ENCODE data around the gene SH3D19. TPM values are rescaled to one million over a fixed set of nuclear protein-coding genes. Genes with fewer than 3 reads are reported as not detected.
"Not testable (repeated sequence)": the region's sequence is repeated elsewhere in the genome, so short reads cannot be mapped to it uniquely, and the experiment has no call there.

SH3D19 gene
- total RNA-seq, 1 experiment from 2014 or later, result not detected

DNA sequence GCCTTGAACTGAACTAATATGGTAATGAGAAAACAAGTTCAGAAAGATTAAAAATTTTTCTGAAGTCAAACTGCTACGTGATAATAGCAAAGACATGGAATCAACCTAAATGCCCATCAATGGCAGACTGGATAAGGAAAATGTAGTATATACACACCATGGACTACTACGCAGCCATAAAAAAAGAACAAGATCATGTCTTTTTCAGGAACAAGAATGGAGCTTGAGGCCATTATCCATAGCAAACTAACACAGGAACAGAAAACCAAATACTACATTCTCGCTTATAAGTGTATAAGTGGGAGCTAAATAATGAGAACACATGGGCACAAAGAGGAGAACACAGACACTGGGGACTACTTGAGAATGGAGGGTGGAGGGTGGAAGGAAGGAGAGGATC, 230.3 kb downstream of the SH3D19 start:
- Histone ChIP-seq H3K79me2 (ENCODE audit: low read length) (peaks cover 8% of the 10 kb centered on the region), H3K9ac (ENCODE audit: low read length) (no peak overlapping the region), H3K4me1 (ENCODE audit: low read length) (peaks cover 9% of the 10 kb centered on the region), H2AFZ (ENCODE audit: low read length) (no peak overlapping the region), H3K9me2 (replicated peaks; ENCODE audit: insufficient read depth, low read length) (no peaks in the 10 kb centered on the region), H3K27ac (ENCODE audit: low read length) (no peak overlapping the region), H3K27me3 (ENCODE audit: low read length) (no peaks in the 10 kb centered on the region), H3K9me3 (ENCODE audit: low read length) (no peaks in the 10 kb centered on the region), H3K4me2 (ENCODE audit: low read depth, low read length, poor library complexity, severe bottlenecking) (no peak overlapping the region), H3K36me3 (ENCODE audit: insufficient read depth, low read length) (peaks cover 5% of the 10 kb centered on the region), H3K4me3 (ENCODE audit: low read length) (no peak overlapping the region), H4K20me1 (ENCODE audit: insufficient read depth, low read depth, low read length) (peaks cover 6% of the 10 kb centered on the region)
- no peak for DNase-seq

- DNase-seq, result no peak
- no peaks in the 10 kb centered on the region for H3K9me3 ChIP-seq (ENCODE audit: low read length)
These were observed 231.1 kb downstream of the SH3D19 start for GRCh38 chr4:151094290-151094751.

GRCh38 chr4:151093203-151093602, 232.2 kb downstream of the SH3D19 start:
- no peaks in the 10 kb centered on the region for H3K79me2 ChIP-seq (ENCODE audit: low read length)
- no peaks in the 10 kb centered on the region for H3K9me2 ChIP-seq (replicated peaks; ENCODE audit: insufficient read depth, low read length)
- H3K4me1 ChIP-seq (ENCODE audit: low read length), result no peaks in the 10 kb centered on the region
- H3K4me3 ChIP-seq (ENCODE audit: low read length), result no peak overlapping the region
- no peak overlapping the region for H2AFZ ChIP-seq (ENCODE audit: low read length)
- no peak overlapping the region for H3K4me2 ChIP-seq (ENCODE audit: low read depth, low read length, poor library complexity, severe bottlenecking)
- H4K20me1 ChIP-seq (ENCODE audit: insufficient read depth, low read depth, low read length), result no peaks in the 10 kb centered on the region
- H3K9ac ChIP-seq (ENCODE audit: low read length), result no peak overlapping the region
- DNase-seq, result no peak
- H3K27me3 ChIP-seq (ENCODE audit: low read length), result no peaks in the 10 kb centered on the region
- H3K27ac ChIP-seq (ENCODE audit: low read length), result no peak overlapping the region
- no peaks in the 10 kb centered on the region for H3K9me3 ChIP-seq (ENCODE audit: low read length)
- H3K36me3 ChIP-seq (ENCODE audit: insufficient read depth, low read length), result no peaks in the 10 kb centered on the region

More at GRCh38 chr4:151094290-151094751, 231.1 kb downstream of the SH3D19 start:
- Histone ChIP-seq H3K4me2 (ENCODE audit: low read depth, low read length, poor library complexity, severe bottlenecking) (no peak overlapping the region), H3K79me2 (ENCODE audit: low read length) (no peaks in the 10 kb centered on the region), H3K27me3 (ENCODE audit: low read length) (no peaks in the 10 kb centered on the region), H3K27ac (ENCODE audit: low read length) (no peak overlapping the region), H2AFZ (ENCODE audit: low read length) (no peak overlapping the region), H3K4me1 (ENCODE audit: low read length) (peaks cover 9% of the 10 kb centered on the region), H3K9me2 (replicated peaks; ENCODE audit: insufficient read depth, low read length) (no peaks in the 10 kb centered on the region), H3K4me3 (ENCODE audit: low read length) (no peak overlapping the region), H4K20me1 (ENCODE audit: insufficient read depth, low read depth, low read length) (no peaks in the 10 kb centered on the region), H3K36me3 (ENCODE audit: insufficient read depth, low read length) (no peaks in the 10 kb centered on the region), H3K9ac (ENCODE audit: low read length) (no peak overlapping the region)

GRCh38 chr4:151092488-151092887, 232.9 kb downstream of the SH3D19 start:
- Histone ChIP-seq H3K4me3 (ENCODE audit: low read length) (no peak overlapping the region), H2AFZ (ENCODE audit: low read length) (no peak overlapping the region), H3K9me3 (ENCODE audit: low read length) (no peaks in the 10 kb centered on the region), H3K36me3 (ENCODE audit: insufficient read depth, low read length) (no peaks in the 10 kb centered on the region), H4K20me1 (ENCODE audit: insufficient read depth, low read depth, low read length) (no peaks in the 10 kb centered on the region), H3K79me2 (ENCODE audit: low read length) (no peaks in the 10 kb centered on the region), H3K4me1 (ENCODE audit: low read length) (no peaks in the 10 kb centered on the region), H3K27ac (ENCODE audit: low read length) (no peak overlapping the region), H3K9me2 (replicated peaks; ENCODE audit: insufficient read depth, low read length) (no peaks in the 10 kb centered on the region), H3K9ac (ENCODE audit: low read length) (no peak overlapping the region), H3K4me2 (ENCODE audit: low read depth, low read length, poor library complexity, severe bottlenecking) (no peak overlapping the region), H3K27me3 (ENCODE audit: low read length) (no peaks in the 10 kb centered on the region)
- no peak for DNase-seq

GRCh38 chr4:151091047-151091446, 234.4 kb downstream of the SH3D19 start:
- no peaks in the 10 kb centered on the region for H3K9me2 ChIP-seq (replicated peaks; ENCODE audit: insufficient read depth, low read length)
- H3K27ac ChIP-seq (ENCODE audit: low read length), result no peak overlapping the region
- no peaks in the 10 kb centered on the region for H4K20me1 ChIP-seq (ENCODE audit: insufficient read depth, low read depth, low read length)
- no peaks in the 10 kb centered on the region for H3K4me1 ChIP-seq (ENCODE audit: low read length)
- no peaks in the 10 kb centered on the region for H3K79me2 ChIP-seq (ENCODE audit: low read length)
- no peaks in the 10 kb centered on the region for H3K9me3 ChIP-seq (ENCODE audit: low read length)
- DNase-seq, result no peak
- H3K36me3 ChIP-seq (ENCODE audit: insufficient read depth, low read length), result no peaks in the 10 kb centered on the region
- no peak overlapping the region for H2AFZ ChIP-seq (ENCODE audit: low read length)
- H3K4me3 ChIP-seq (ENCODE audit: low read length), result no peak overlapping the region
- H3K9ac ChIP-seq (ENCODE audit: low read length), result no peak overlapping the region
- H3K27me3 ChIP-seq (ENCODE audit: low read length), result no peaks in the 10 kb centered on the region
- H3K4me2 ChIP-seq (ENCODE audit: low read depth, low read length, poor library complexity, severe bottlenecking), result no peak overlapping the region

GRCh38 chr4:151087467-151087866, 237.9 kb downstream of the SH3D19 start:
- H3K4me1 ChIP-seq (ENCODE audit: low read length), result no peaks in the 10 kb centered on the region
- no peak for DNase-seq
- no peaks in the 10 kb centered on the region for H3K27me3 ChIP-seq (ENCODE audit: low read length)
- H3K9me2 ChIP-seq (replicated peaks; ENCODE audit: insufficient read depth, low read length), result no peaks in the 10 kb centered on the region
- H2AFZ ChIP-seq (ENCODE audit: low read length), result no peak overlapping the region
- no peaks in the 10 kb centered on the region for H4K20me1 ChIP-seq (ENCODE audit: insufficient read depth, low read depth, low read length)
- no peaks in the 10 kb centered on the region for H3K79me2 ChIP-seq (ENCODE audit: low read length)
- no peaks in the 10 kb centered on the region for H3K9me3 ChIP-seq (ENCODE audit: low read length)
- H3K27ac ChIP-seq (ENCODE audit: low read length), result no peak overlapping the region
- H3K4me2 ChIP-seq (ENCODE audit: low read depth, low read length, poor library complexity, severe bottlenecking), result no peak overlapping the region
- H3K4me3 ChIP-seq (ENCODE audit: low read length), result no peak overlapping the region
- H3K36me3 ChIP-seq (ENCODE audit: insufficient read depth, low read length), result no peaks in the 10 kb centered on the region
- H3K9ac ChIP-seq (ENCODE audit: low read length), result no peak overlapping the region

DNA sequence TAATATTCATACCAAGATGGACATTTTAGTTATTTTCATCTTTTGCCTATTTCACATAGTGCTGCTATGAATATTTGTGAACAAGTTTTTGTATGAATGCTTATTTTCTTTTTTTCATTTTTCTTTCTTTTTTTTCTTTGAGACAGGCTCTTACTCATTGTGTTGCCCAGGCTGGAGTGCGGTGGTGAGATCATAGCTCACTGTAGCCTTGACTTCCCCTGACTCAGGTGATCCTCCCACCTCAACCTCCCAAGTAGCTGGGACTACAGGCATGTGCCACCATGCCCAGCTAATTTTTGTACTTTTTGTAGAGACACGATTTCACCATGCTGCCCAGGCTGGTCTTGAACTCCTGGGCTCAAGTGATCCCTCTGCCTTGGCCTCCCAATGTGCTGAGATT, 247.4 kb downstream of the SH3D19 start:
- not testable (repeated sequence) for H3K27me3 ChIP-seq (ENCODE audit: low read length); H3K4me2 ChIP-seq (ENCODE audit: low read depth, low read length, poor library complexity, severe bottlenecking); H3K4me1 ChIP-seq (ENCODE audit: low read length); H4K20me1 ChIP-seq (ENCODE audit: insufficient read depth, low read depth, low read length); H2AFZ ChIP-seq (ENCODE audit: low read length); H3K36me3 ChIP-seq (ENCODE audit: insufficient read depth, low read length); H3K9me2 ChIP-seq (replicated peaks; ENCODE audit: insufficient read depth, low read length); H3K9me3 ChIP-seq (ENCODE audit: low read length); H3K4me3 ChIP-seq (ENCODE audit: low read length); H3K79me2 ChIP-seq (ENCODE audit: low read length); DNase-seq; H3K9ac ChIP-seq (ENCODE audit: low read length); H3K27ac ChIP-seq (ENCODE audit: low read length)

DNA sequence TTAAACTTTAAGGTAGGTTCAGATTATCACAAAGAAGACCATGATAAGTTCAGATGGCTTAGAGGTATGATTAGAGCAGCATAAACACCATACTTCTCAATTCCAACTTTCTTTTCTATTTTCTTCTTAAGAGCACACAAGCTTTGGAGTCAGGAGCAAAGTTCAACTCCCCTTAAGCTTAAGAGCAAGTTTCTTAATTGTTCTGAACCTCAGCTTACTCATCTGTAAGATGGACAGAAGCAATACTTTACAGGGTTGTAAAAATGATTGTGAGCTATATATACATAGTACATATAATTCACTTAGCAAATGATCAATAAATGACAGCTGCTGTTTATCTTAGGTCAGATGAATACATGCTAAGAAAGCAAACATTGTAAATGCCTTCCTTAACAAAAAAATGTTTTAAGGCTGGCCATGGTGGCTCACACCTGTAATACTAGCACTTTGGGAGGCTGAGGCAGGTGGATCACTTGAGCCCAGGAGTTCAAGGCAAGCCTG, 250.9 kb downstream of the SH3D19 start:
- Histone ChIP-seq H3K36me3 (ENCODE audit: insufficient read depth, low read length) (no peaks in the 10 kb centered on the region), H4K20me1 (ENCODE audit: insufficient read depth, low read depth, low read length) (no peaks in the 10 kb centered on the region), H3K4me1 (ENCODE audit: low read length) (no peaks in the 10 kb centered on the region), H3K27ac (ENCODE audit: low read length) (no peak overlapping the region), H3K9me3 (ENCODE audit: low read length) (no peaks in the 10 kb centered on the region), H3K4me3 (ENCODE audit: low read length) (no peak overlapping the region), H3K27me3 (ENCODE audit: low read length) (no peaks in the 10 kb centered on the region; the same call in 1 of the 2 replicates), H3K9ac (ENCODE audit: low read length) (no peak overlapping the region), H3K4me2 (ENCODE audit: low read depth, low read length, poor library complexity, severe bottlenecking) (no peak overlapping the region), H3K79me2 (ENCODE audit: low read length) (no peaks in the 10 kb centered on the region), H3K9me2 (replicated peaks; ENCODE audit: insufficient read depth, low read length) (no peaks in the 10 kb centered on the region), H2AFZ (ENCODE audit: low read length) (no peak overlapping the region)
- no peak for DNase-seq

Data from Karpas-422 (cell line).